Stimulated activated CD4-positive, alpha-beta T cell treated with anti-CD3 and anti-CD28 coated beads, Interleukin-2, amount 100 ng/mL, for 24 hours (primary cell): ENCODE data around the gene CWC27.
A peak's percentile ranks its signal among the peaks of the same experiment; 100 is the strongest.

Source experiments
- DNase-seq, 2 donors: peaks; one replicate each; pipeline ENCODE4 v3.0.0-alpha.2; 2020

CWC27 gene, protein sequence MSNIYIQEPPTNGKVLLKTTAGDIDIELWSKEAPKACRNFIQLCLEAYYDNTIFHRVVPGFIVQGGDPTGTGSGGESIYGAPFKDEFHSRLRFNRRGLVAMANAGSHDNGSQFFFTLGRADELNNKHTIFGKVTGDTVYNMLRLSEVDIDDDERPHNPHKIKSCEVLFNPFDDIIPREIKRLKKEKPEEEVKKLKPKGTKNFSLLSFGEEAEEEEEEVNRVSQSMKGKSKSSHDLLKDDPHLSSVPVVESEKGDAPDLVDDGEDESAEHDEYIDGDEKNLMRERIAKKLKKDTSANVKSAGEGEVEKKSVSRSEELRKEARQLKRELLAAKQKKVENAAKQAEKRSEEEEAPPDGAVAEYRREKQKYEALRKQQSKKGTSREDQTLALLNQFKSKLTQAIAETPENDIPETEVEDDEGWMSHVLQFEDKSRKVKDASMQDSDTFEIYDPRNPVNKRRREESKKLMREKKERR

GRCh38 chr5:64768358-64769312, at the start of gene CWC27, which contains the start of gene SREK1IP1:
Gene CWC27 (plus strand): TSS chr5:64768930. CDS start chr5:64769147, 217 bp downstream.
Gene SREK1IP1 (minus strand): TSS chr5:64768691. CDS start chr5:64768517, 174 bp downstream.
- peak; percentile 79 to 82 for DNase-seq

DNA sequence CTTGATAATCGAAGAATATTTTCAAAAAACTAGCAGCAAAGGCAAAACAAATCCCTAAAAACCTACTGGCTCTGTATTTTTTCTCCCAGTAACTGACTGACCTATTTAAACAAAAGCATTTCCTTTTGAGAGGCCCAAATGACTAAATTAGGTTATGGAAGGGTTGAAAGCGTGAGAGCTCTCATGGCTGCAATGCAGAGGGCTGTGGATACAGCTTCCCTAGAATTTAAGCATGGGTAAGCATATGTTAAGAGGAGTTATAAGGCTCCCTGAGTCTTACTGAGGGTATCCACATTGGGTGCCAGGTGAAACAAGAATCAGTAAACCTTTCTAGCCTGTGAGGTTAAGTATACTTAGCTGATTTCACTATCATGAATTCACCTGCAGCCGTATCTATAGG, 46.1 kb upstream of the CWC27 start:
- no peak for DNase-seq

DNA sequence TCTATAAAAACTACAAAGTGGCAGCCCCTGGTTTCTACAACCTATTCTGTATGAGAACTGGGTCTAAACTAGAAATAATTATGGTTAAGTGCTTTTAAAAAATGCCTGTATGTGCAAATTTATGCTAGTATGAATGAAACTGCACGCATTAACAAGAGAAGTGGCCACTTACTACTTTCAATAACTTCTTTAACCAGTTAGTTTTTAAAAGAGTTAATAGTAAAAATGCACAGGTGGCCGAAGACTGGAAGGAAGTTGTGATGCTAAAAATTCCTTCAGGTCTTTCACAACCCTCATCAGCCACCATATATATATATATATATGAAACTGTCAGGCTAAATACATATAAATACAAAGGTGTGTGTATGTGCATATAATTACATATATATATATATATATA, 41.6 kb upstream of the CWC27 start:
- DNase-seq: no peak

DNA sequence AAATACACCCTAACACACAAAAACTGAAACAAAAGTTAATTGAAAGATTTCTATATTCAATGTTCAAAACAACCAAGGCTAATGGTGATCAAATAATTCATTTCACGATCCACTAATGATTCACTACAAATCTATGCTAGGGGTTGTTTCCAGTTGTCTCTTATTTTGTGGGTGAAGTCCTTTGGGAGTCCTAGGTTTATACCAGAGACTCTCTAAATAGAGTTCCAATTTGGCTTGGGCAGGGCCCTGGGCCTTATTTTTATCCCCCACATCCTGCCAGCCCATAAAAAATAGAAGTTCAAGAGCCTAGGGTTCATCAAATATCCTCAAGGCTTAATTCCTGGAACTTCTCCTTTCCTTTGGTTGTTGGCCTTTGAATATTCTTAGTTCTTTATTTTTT, 26.3 kb upstream of the CWC27 start:
- DNase-seq: no peak

DNA sequence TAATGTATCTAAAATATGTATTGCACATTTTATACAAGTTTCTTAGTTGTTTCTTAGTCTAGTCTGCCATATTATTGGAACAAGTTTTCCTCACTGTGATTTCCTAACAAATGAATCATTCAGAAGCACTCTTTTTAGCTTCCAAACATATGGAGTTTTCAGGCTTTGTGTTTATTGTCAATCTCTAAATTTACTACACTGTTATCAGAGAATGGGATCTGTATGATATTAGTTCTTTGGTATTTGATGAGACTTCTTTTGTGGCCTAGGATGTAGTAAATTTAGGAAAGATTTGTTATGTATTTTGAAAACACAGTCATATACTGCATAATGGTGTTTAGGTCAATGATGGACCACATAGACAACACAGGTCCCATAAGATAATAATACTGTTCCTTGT, 25.9 kb upstream of the CWC27 start:
- no peak for DNase-seq

DNA sequence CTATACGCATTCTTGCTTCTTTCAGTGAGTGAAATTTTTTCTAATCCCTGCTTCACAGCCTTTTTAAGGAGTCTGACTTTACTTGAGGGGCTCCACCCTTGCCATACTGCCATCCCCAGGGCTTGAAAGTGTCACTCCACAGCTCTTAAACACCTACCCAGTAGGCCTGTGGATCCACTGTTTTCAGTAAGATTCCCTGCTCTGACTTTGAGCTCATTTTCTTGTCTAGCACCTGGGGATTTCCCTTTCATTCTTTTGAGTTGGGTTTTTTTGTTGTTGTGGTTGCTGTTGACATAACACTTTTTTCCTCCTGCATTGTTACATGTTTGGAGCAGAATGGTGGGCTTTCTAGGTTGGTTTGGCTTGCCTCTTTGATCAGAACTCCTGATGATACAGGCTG, 23.8 kb upstream of the CWC27 start:
- no peak for DNase-seq

DNA sequence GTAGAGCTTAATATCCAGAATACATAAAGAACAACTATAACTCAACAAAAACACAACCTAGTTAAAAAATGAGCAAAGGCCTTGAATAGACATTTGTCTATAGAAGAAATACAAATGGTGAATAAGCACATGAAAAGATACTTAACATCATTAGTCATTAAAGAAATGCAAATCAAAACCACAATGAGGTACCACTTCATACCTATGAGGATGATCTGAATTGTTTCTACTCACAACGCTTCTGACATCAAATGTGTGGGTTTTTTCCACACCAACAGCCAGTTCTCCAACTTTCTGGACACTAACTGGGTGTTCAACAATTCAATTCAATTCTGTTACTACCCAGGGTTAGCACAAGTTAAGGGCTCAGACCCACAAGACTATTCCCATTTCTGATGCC, 22.3 kb upstream of the CWC27 start:
- DNase-seq: no peak

GRCh38 chr5:64749385-64749784, 19.3 kb upstream of the CWC27 start:
- no peak for DNase-seq

- no peak for DNase-seq
These were observed 14.7 kb upstream of the CWC27 start for GRCh38 chr5:64754066-64754465.

- no peak for DNase-seq
These were observed 9.8 kb upstream of the CWC27 start for GRCh38 chr5:64758901-64759300.

- DNase-seq: no peak
These were observed 8.6 kb upstream of the CWC27 start for GRCh38 chr5:64759960-64760660.

GRCh38 chr5:64763948-64764503, 4.7 kb upstream of the CWC27 start:
- DNase-seq: no peak

DNA sequence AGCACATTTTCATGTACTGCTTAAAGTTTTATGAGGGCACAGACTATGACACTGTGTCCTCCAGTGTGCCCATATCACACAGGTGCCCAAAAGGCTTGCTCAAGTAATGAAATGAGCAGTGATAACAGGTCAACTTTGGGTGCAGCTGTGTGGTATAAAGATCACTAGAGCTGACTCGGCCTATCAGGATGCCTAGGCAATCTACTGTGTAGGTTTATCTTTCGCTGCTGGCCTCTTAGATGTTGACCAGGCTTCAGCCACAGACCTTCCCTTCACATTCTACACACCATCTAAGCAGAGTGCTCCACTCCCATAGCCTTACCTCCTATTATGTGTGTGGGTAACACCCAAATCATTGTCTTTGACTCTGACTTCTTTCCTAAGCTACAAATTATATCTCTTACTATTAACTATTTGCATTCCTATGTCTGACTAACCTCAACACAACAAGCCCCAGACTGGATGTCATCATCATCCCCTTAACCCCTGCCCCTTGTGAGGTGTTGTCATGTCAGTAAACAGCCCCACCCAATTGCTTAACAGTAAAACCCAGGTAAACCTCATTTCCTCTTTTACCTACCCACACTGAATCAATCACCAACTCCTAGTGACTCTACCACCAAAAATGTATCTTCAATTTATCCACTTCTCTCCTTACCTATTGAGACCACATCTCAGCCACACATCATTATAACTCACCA, 2.8 kb upstream of the CWC27 start:
- DNase-seq: no peak

DNA sequence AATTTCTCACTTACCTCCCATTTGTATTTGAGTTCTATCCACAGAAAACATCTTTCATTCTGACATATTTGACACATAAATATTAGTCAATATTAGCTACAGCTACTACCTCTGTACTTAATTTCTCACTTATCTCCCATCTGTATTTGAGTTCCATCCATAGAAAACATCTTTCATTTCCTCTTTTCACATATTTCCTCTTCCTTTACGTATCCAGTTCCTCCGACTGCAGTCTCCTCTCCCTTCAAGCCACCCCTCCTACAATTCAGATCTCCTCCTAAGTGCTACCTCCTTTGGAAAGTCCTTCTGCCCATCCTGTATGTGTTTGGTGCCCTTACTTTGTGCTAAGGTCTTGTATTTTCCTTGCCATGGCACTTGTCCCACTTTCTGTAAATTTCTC, 1.8 kb upstream of the CWC27 start:
- no peak for DNase-seq

DNA sequence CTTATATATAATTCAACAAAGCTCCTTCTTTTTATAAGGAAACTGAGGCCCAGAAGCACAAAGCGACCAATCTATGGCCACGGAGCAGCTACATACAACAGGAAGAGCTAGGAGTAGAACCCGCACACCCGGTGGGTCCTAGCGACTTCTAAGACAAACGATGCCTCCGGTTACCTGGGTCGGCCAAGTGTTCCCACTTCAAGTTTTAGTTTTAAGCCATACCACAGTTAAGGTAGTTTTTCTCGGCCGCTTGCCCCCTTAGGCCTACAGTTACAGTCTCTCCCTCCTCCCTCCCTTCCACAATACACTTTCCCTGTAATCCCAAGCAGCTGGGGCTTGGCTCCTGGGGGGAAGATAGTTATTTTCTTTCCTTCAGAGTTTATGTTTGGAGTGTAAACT, 772 bp upstream of the CWC27 start:
- DNase-seq: peak; percentile 21

DNA sequence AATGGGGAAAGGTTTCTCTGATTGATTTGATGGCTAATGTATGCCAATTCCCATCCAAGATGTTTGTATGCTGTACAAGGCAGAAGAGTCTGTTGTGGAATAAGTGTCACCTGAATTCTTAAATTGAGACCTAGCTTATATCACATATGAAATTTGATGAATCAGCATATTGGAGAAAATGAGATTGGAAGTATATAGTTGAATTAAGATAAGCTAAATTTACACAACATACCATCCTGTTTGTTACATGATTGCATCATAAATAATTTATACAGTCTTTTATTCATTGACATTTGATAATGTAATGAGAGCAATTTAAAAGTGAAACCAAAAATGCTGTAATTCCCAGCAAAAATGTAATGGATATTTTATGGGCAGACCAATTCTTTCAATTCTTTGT, 1.1 kb downstream of the CWC27 start:
- DNase-seq: no peak

DNA sequence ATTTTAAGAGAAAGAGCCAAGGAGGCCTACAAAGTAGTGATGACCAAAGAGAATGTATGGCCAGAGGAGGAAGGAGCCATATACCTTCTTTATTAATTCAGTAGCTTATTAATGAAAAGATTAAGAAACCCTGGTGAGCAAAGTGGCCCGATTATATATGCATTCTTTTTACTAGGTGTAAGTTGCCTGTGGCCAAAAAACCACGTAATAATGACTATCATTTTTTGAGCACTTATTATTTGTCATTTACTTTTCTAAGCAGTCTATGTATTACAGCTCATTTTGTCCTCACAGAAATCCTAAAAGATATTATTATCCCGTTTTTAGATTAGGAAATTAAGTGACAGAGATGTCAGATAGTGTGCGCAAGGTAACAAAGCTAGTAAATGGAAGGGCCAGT, 3.0 kb downstream of the CWC27 start:
- DNase-seq: no peak

DNA sequence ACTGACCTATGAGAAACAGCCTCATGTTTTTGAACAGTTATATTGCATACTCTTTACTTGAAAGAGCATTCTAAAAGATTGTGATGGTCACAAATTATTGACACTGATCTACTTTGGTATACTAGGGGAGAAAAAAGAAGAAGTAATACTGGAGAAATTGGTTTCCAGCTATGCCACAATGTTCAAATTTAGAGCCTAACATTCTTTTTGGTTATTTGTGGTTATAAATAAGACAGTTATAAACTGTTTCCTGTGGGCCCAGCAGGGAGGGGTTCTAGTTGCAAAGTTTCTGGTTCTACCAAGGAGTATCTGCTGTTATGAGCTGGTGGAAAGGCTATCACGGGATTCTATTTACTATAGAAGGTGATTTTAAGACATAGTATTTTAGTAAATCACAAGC, 4.8 kb downstream of the CWC27 start:
- no peak for DNase-seq

GRCh38 chr5:64775291-64775690, 6.6 kb downstream of the CWC27 start:
- DNase-seq: no peak

DNA sequence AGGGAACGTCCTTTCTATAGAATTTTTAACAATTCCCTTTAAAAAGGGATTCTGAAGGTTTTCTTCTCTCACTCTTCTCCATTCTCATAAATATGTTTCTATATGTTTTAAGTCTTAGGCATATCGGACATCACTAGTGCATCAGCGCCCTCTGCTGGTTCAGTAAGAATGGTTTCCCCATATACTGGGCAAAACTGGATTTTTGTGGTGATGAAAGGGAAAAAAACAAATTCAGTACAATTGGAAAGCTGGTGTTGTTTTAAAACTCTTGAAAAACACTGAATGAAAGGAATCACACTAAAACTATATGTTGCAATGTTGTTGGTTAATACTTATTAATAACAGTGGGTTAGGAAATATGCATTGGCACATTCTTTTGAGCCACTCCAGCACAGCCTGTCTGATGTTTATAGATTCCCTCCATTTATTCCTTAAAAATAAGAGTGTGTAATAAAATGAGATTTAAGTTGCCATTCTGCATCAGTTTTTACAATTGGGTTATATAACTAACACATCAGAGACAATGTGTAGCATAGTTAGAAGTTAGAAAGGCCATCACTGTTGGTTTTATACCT, 15.8 kb downstream of the CWC27 start:
- DNase-seq: peak; percentile 70 to 79

DNA sequence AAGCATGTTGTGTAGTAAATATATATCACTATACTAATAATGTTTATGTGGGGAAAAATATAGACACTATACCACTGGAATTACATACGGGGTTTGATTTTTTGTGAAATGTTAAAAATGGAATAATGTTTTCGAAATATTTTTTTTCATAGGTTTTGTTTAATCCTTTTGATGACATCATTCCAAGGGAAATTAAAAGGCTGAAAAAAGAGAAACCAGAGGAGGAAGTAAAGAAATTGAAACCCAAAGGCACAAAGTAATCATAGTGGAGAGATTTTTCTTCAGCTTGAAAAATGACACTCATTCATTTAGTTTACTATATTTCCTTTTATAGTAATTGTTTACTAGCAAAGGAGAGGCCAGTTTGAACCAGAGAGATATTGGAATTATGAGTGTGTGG, 17.6 kb downstream of the CWC27 start:
- DNase-seq: no peak

GRCh38 chr5:64788156-64788555, 19.4 kb downstream of the CWC27 start:
- DNase-seq: no peak
